Esophagus (tissue), 2 donors: ENCODE measurements around the gene LMO7. TPM values are rescaled to one million over a fixed set of nuclear protein-coding genes. Genes with fewer than 3 reads are reported as not detected.
A peak's percentile ranks its signal among the peaks of the same experiment; 100 is the strongest.

Source experiments
- H3K27ac ChIP-seq, 2 donors: one replicate each; pipeline ENCODE4 v1.5.1; 2013; ENCODE audit warnings: low read depth in 2 of 2, mild to moderate bottlenecking in 2 of 2, inconsistent platforms in 1 of 2, low read length in 1 of 2, moderate library complexity in 1 of 2
- H3K27me3 ChIP-seq, 2 donors: one replicate each; pipeline ENCODE4 v1.6.1; 2013; ENCODE audit warnings: low read length in 2 of 2, control low read depth in 1 of 2, mild to moderate bottlenecking in 1 of 2; ENCODE audit not compliant: insufficient read depth in 2 of 2, control insufficient read depth in 1 of 2
- H3K36me3 ChIP-seq, 2 donors: one replicate each; pipeline ENCODE4 v1.6.1; 2013; ENCODE audit warnings: low read length in 1 of 2; ENCODE audit not compliant: control insufficient read depth in 2 of 2, insufficient read depth in 2 of 2
- H3K4me1 ChIP-seq, 2 donors: one replicate each; pipeline ENCODE4 v1.6.1; 2013; ENCODE audit warnings: low read length in 1 of 2; ENCODE audit not compliant: control insufficient read depth in 2 of 2, insufficient read depth in 2 of 2
- H3K4me3 ChIP-seq, 2 donors: one replicate each; pipeline ENCODE4 v1.5.1; 2013; ENCODE audit warnings: low read length in 2 of 2, mild to moderate bottlenecking in 2 of 2, low read depth in 1 of 2, moderate library complexity in 1 of 2
- H3K9me3 ChIP-seq, 2 donors: one replicate each; pipeline ENCODE4 v1.6.1; 2013; ENCODE audit warnings: mild to moderate bottlenecking in 2 of 2, low read depth in 1 of 2, low read length in 1 of 2, moderate library complexity in 1 of 2; ENCODE audit not compliant: control insufficient read depth in 2 of 2, insufficient read depth in 1 of 2
- WGBS, 2 donors: extraction: QIAGEN DNeasy Blood & Tissue Kit; methylation state at CpG; one replicate each; pipeline ENCODE4 v1.1.7; 2013; 5-methylcytosine and 5-hydroxymethylcytosine counted together
- polyA plus RNA-seq, 2 donors: library from polyadenylated mRNA; stranded (reverse); fragments of 200-250 nt; gene quantifications; one replicate each; pipeline ENCODE4 v1.2.3, GENCODE V29; 2013
- donor health status: healthy with polysubstance abuse.
- donor health status: Bipolar disorder and iron deficiency.

The LMO7 gene
- polyA plus RNA-seq, 2 donors, result 115 to 253 TPM

- H3K27ac ChIP-seq, result no peak overlapping the region
- WGBS, 2 donors, result 90 to 97% methylated on average over 2 of the region's 2 CpGs
Measured at GRCh38 chr13:75703769-75704168, 67.6 kb downstream of the LMO7 start.

GRCh38 chr13:75704194-75704926 lies 68.2 kb downstream of the LMO7 start:
- Histone ChIP-seq H3K36me3 (no peaks in the 10 kb centered on the region), H3K27me3 (no peaks in the 10 kb centered on the region), H3K4me1 (no peaks in the 10 kb centered on the region), H3K4me3 (no peak overlapping the region), H3K27ac (peak overlapping the region; percentile 98 to 99), H3K9me3 (no peaks in the 10 kb centered on the region)
- WGBS, 2 donors, result 48 to 56% methylated on average over 7 of the region's 7 CpGs

More at GRCh38 chr13:75703769-75704168, 67.6 kb downstream of the LMO7 start:
- Histone ChIP-seq H3K4me3 (no peak overlapping the region), H3K36me3 (no peaks in the 10 kb centered on the region), H3K27me3 (no peaks in the 10 kb centered on the region), H3K4me1 (no peaks in the 10 kb centered on the region), H3K9me3 (no peaks in the 10 kb centered on the region)

GRCh38 chr13:75704927-75705288 lies 68.8 kb downstream of the LMO7 start:
- H3K4me1 ChIP-seq, result no peaks in the 10 kb centered on the region
- H3K36me3 ChIP-seq, result no peaks in the 10 kb centered on the region
- H3K4me3 ChIP-seq, result no peak overlapping the region
- 41 to 47% methylated on average over 10 of the region's 10 CpGs for WGBS, 2 donors
- H3K27me3 ChIP-seq, result no peaks in the 10 kb centered on the region
- H3K27ac ChIP-seq, result peak overlapping the region; percentile 98 to 99
- no peaks in the 10 kb centered on the region for H3K9me3 ChIP-seq

- H3K9me3 ChIP-seq, result no peaks in the 10 kb centered on the region
- WGBS, 2 donors, result 25 to 27% methylated on average over 1 of the region's 1 CpG
- no peaks in the 10 kb centered on the region for H3K4me1 ChIP-seq
- H3K27ac ChIP-seq, result peak overlapping the region in 1 of 2 donors; percentile 99
- no peak overlapping the region for H3K4me3 ChIP-seq
- no peaks in the 10 kb centered on the region for H3K36me3 ChIP-seq
- no peaks in the 10 kb centered on the region for H3K27me3 ChIP-seq
Measured at GRCh38 chr13:75705395-75705794, 69.3 kb downstream of the LMO7 start.

- Histone ChIP-seq H3K36me3 (no peaks in the 10 kb centered on the region), H3K9me3 (no peaks in the 10 kb centered on the region), H3K4me3 (no peak overlapping the region), H3K4me1 (no peaks in the 10 kb centered on the region), H3K27ac (peak overlapping the region; percentile 35 to 52), H3K27me3 (no peaks in the 10 kb centered on the region)
Measured at GRCh38 chr13:75705908-75706307, 69.8 kb downstream of the LMO7 start.

GRCh38 chr13:75713852-75714251 lies 77.7 kb downstream of the LMO7 start:
- 91 to 97% methylated on average over 2 of the region's 2 CpGs for WGBS, 2 donors
- Histone ChIP-seq H3K27me3 (no peaks in the 10 kb centered on the region), H3K27ac (no peak overlapping the region)

GRCh38 chr13:75715601-75716523 lies 79.7 kb downstream of the LMO7 start:
- no peaks in the 10 kb centered on the region for H3K4me1 ChIP-seq
- peak overlapping the region; percentile 25 to 49 for H3K27ac ChIP-seq
- no peaks in the 10 kb centered on the region for H3K9me3 ChIP-seq
- WGBS, 2 donors, result 51 to 56% methylated on average over 6 of the region's 6 CpGs
- no peak overlapping the region for H3K4me3 ChIP-seq
- no peaks in the 10 kb centered on the region for H3K27me3 ChIP-seq
- no peaks in the 10 kb centered on the region for H3K36me3 ChIP-seq

More at GRCh38 chr13:75713852-75714251, 77.7 kb downstream of the LMO7 start:
- Histone ChIP-seq H3K36me3 (no peaks in the 10 kb centered on the region), H3K4me3 (no peak overlapping the region), H3K9me3 (no peaks in the 10 kb centered on the region), H3K4me1 (no peaks in the 10 kb centered on the region)

GRCh38 chr13:75717525-75717924 lies 81.4 kb downstream of the LMO7 start:
- Histone ChIP-seq H3K36me3 (no peaks in the 10 kb centered on the region), H3K27me3 (no peaks in the 10 kb centered on the region), H3K4me1 (no peaks in the 10 kb centered on the region), H3K27ac (no peak overlapping the region), H3K4me3 (no peak overlapping the region), H3K9me3 (no peaks in the 10 kb centered on the region)
- WGBS, 2 donors, result 81 to 82% methylated on average over 2 of the region's 2 CpGs

- no peaks in the 10 kb centered on the region for H3K4me1 ChIP-seq
- no peaks in the 10 kb centered on the region for H3K9me3 ChIP-seq
- 83 to 92% methylated on average over 2 of the region's 2 CpGs for WGBS, 2 donors
Measured at GRCh38 chr13:75721307-75721706, 85.2 kb downstream of the LMO7 start.

More at GRCh38 chr13:75721307-75721706, 85.2 kb downstream of the LMO7 start:
- Histone ChIP-seq H3K27me3 (no peaks in the 10 kb centered on the region), H3K4me3 (no peak overlapping the region), H3K36me3 (no peaks in the 10 kb centered on the region), H3K27ac (no peak overlapping the region)
